Activated CD4-positive, alpha-beta T cell treated with anti-CD3 and anti-CD28 coated beads, Interleukin-2, amount 10 ng/mL, durations not matched to agents 7 days and 5 days (primary cell): Measurements from ENCODE around the gene PKD2L1. TPM values are rescaled to one million over a fixed set of nuclear protein-coding genes. Genes with fewer than 3 reads are reported as not detected.

Experiments used
- CTCF ChIA-PET: fragments of 350-600 bp; sonication (Branson Sonifier 250); formaldehyde crosslinking; loops from one replicate; lab custom pipeline; 2021; ENCODE audit warnings: antibody characterized with exemption; lab: Charles Lee
- POLR2A ChIA-PET: fragments of 350-600 bp; sonication (Branson Sonifier 250); formaldehyde crosslinking; loops from one replicate; lab custom pipeline; 2021; ENCODE audit warnings: antibody characterized with exemption; lab: Charles Lee
- DNase-seq: peaks from one replicate; pipeline ENCODE4 v3.0.0-alpha.2; 2020
- H3K27ac Mint-ChIP-seq: one replicate; pipeline ENCODE4 v1.8.0; 2021; ENCODE audit warnings: mild to moderate bottlenecking, moderate library complexity, mixed read lengths
- H3K27me3 Mint-ChIP-seq: one replicate; pipeline ENCODE4 v1.8.0; 2021; ENCODE audit warnings: mixed read lengths
- H3K36me3 Mint-ChIP-seq: one replicate; pipeline ENCODE4 v1.8.0; 2021; ENCODE audit warnings: low read depth, mixed read lengths
- H3K4me1 Mint-ChIP-seq: one replicate; pipeline ENCODE4 v1.8.0; 2021; ENCODE audit warnings: mixed read lengths
- H3K4me3 Mint-ChIP-seq: one replicate; pipeline ENCODE4 v1.8.0; 2021; ENCODE audit warnings: mild to moderate bottlenecking, moderate library complexity, mixed read lengths
- H3K9me3 Mint-ChIP-seq: one replicate; pipeline ENCODE4 v1.8.0; 2021; ENCODE audit warnings: mixed read lengths
- total RNA-seq, 2 experiments: library from RNA; stranded (reverse); gene quantifications; one replicate each; pipeline ENCODE4 v1.2.3, GENCODE V29; 2021

Gene PKD2L1
- total RNA-seq, 2 experiments from 2014 or later = not detected

DNA sequence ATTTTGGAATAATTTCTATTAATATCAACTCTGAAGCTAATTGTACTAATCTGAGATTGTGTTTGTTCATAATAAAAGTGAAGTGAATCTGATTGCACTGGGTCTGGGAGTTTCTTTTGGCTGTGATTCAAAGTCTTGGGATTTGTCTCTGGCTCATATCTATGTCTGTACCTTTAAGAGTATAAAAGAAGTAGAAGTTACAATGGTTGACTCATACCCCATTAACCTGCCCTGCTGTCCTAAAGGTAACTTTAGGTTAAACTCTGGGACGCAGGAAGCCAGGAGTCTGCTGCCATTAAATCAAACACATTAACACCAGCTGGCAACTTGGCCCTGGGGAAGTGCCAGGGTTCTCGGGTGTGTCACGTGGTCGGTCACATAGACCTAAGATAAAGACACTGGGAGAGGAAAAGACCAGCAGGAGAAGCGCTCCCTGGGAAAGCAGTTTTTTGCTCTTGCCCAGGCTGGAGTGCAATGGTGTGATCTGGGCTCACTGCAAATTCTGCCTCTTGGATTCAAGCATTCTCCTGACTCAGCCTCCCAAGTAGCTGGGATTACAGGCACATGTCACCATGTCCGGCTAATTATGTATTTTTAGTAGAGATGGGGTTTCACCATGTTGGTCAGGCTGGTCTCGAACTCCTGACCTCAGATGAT, 34.8 kb upstream of the PKD2L1 start:
- Mint-ChIP-seq H3K4me3 (no peak overlapping the region), H3K4me1 (peaks cover 51% of the 10 kb centered on the region), H3K9me3 (no peaks in the 10 kb centered on the region), H3K36me3 (peaks cover 46% of the 10 kb centered on the region), H3K27ac (no peak overlapping the region), H3K27me3 (no peaks in the 10 kb centered on the region)
- POLR2A ChIA-PET = interaction anchor here (0.7 to 0.8 kb wide), 2 partner anchors 14 to 88 kb away, joined by 3 to 4 read pairs; no protein-coding TSS in a partner anchor
- DNase-seq = no peak
- CTCF ChIA-PET = interaction anchor here (0.6 to 1.4 kb wide), 6 partner anchors 9 to 639 kb away, joined by 3 to 6 read pairs (median 3); no protein-coding TSS in a partner anchor

DNA sequence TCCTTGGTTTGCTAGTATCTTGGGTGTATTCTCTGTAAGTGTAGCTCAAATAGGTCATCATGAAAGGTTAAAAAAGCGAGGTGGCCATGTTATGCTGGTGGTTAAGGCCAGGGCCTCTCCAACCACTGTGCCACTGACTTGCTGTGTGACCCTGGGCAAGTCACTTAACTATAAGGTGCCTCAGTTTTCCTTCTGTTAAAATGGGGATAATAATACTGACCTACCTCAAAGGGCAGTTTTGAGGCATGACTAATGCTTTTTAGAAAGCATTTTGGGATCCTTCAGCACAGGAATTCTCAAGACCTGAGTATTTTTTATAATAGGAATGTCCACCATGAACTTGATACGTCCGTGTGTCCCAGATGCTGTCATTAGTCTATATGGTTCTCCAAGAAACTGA, 34.1 kb upstream of the PKD2L1 start:
- ChIA-PET POLR2A (interaction anchor here (0.7 kb wide), 1 partner anchor 89 kb away, joined by 3 read pairs; no protein-coding TSS in a partner anchor), CTCF (interaction anchor here (1.6 kb wide), 1 partner anchor 144 kb away, joined by 3 read pairs; no protein-coding TSS in a partner anchor)
- no peaks in the 10 kb centered on the region for H3K27me3 Mint-ChIP-seq
- no peak overlapping the region for H3K4me3 Mint-ChIP-seq
- peaks cover 52% of the 10 kb centered on the region for H3K4me1 Mint-ChIP-seq
- no peak for DNase-seq
- peaks cover 53% of the 10 kb centered on the region for H3K36me3 Mint-ChIP-seq
- H3K9me3 Mint-ChIP-seq = no peaks in the 10 kb centered on the region
- no peak overlapping the region for H3K27ac Mint-ChIP-seq

DNA sequence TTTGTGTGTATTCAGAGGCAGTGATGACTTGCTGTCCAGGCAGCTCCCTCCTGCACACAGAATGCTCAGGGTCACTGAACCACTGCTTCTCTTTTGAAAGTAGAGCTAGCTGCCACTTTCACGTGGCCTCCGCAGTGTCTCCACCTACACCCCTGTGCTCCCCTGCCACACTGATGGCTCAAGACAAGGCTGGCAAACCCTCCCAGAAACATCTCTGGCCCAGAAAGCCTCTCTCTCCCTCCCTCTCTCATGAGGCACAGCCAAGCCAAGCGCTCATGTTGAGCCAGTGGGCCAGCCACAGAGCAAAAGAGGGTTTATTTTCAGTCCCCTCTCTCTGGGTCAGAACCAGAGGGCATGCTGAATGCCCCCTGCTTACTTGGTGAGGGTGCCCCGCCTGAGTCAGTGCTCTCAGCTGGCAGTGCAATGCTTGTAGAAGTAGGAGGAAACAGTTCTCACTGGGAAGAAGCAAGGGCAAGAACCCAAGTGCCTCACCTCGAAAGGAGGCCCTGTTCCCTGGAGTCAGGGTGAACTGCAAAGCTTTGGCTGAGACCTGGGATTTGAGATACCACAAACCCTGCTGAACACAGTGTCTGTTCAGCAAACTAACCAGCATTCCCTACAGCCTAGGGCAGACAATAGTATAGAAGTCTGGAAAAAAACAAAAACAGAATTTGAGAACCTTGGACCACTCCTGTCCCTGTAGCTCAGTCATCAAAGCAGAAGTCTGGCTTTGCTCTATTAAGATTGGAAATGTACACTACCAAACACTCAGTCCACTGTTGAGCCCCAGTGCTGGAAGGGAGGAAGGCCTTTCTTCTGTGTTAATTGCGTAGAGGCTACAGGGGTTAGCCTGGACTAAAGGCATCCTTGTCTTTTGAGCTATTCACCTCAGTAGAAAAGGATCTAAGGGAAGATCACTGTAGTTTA, 32.8 kb upstream of the PKD2L1 start:
- ChIA-PET POLR2A (no interaction called here), CTCF (interaction anchor here (1.6 kb wide), 1 partner anchor 146 kb away, joined by 3 read pairs; no protein-coding TSS in a partner anchor)
- no peaks in the 10 kb centered on the region for H3K27me3 Mint-ChIP-seq
- H3K9me3 Mint-ChIP-seq = no peaks in the 10 kb centered on the region
- H3K4me3 Mint-ChIP-seq = no peak overlapping the region
- H3K36me3 Mint-ChIP-seq = peaks cover 59% of the 10 kb centered on the region
- H3K27ac Mint-ChIP-seq = no peak overlapping the region
- no peak for DNase-seq
- H3K4me1 Mint-ChIP-seq = peaks cover 52% of the 10 kb centered on the region

DNA sequence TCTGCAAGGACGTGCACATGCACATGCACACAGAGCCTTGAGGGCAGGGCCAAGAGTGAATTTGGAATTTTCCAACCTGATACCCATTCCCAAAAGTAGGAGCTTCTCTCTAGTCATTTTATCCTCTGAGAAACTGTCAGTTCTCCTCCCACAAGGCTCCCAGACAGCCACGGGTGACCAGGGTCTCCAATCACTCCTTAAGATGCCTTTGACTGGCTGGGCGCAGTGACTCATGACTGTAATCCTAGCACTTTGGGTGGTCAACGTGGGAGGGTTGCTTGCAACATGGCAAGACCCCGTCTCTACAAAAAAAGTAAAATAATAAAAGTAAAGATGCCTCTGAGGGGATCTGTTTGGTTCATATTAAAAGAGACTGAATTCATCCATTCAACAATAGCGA, 30.2 kb upstream of the PKD2L1 start:
- CTCF ChIA-PET = interaction anchor here (0.8 to 1.3 kb wide), 3 partner anchors 11 to 180 kb away, joined by 3 to 5 read pairs (median 4); no protein-coding TSS in a partner anchor
- Mint-ChIP-seq H3K4me1 (peaks cover 55% of the 10 kb centered on the region), H3K36me3 (peaks cover 74% of the 10 kb centered on the region), H3K4me3 (no peak overlapping the region), H3K9me3 (no peaks in the 10 kb centered on the region), H3K27ac (no peak overlapping the region), H3K27me3 (no peaks in the 10 kb centered on the region)
- DNase-seq = no peak
- POLR2A ChIA-PET = interaction anchor here (0.7 to 1.2 kb wide), 2 partner anchors 11 to 69 kb away, joined by 4 read pairs; no protein-coding TSS in a partner anchor

DNA sequence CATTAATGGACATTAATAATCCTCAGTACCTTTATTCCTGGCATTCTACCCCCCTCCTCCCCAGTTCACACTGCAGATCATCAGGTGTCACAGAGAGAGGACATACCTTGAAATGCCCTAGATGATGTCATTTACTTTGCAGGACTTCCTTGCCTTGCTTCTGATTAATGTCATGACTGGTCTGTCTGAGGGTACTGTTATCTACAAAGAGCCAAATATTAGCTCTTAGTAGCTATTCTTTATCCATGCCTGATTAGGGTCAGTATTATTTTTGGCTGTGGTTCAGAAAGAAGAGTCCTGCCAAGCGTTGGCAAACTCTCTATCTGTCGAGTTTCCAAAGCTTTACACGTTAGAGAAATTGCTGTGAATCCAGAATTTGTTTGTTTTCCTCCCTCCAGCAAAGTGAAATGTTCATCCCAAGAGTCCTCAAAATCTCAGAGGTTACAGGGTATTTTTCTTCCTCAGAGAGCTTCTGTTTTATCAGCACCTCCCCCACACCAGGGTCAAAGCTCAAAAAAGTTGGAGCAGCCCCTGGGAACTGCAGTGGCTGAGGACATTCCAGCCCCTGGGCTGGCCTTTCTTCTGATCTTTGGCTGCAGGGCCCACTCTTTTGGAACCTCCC, 29.6 kb upstream of the PKD2L1 start:
- Mint-ChIP-seq H3K4me1 (peaks cover 57% of the 10 kb centered on the region), H3K9me3 (no peaks in the 10 kb centered on the region), H3K27ac (peak overlapping the region; percentile 76), H3K4me3 (no peak overlapping the region), H3K27me3 (no peaks in the 10 kb centered on the region), H3K36me3 (peaks cover 77% of the 10 kb centered on the region)
- ChIA-PET CTCF (interaction anchor here (0.8 to 1.4 kb wide), 6 partner anchors 11 to 180 kb away, joined by 3 to 6 read pairs (median 4); partner anchors contain the start of gene SCD), POLR2A (interaction anchor here (0.7 to 1.2 kb wide), 2 partner anchors 11 to 70 kb away, joined by 4 read pairs; no protein-coding TSS in a partner anchor)
- no peak for DNase-seq

DNA sequence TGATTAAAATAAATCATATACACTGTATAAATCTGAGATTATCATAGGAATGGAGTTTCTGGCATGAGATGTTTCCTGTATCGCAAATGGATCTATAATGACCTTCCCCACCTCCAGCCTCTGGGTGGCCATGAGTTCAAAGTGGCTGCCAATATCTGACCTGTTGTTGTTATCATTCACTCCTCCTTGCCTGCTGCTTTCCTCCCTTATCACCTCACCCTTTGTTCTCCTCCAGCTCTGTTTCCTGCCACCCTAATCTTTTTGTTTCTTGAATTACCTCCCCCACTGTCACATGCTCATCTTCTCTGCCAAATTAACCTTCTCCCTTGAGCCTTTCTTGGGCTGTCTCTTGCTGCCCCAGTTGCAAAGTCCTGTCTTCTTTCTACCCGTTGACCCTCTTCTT, 29.0 kb upstream of the PKD2L1 start:
- DNase-seq = no peak
- no peak overlapping the region for H3K4me3 Mint-ChIP-seq
- no peaks in the 10 kb centered on the region for H3K9me3 Mint-ChIP-seq
- peaks cover 57% of the 10 kb centered on the region for H3K4me1 Mint-ChIP-seq
- H3K36me3 Mint-ChIP-seq = peaks cover 80% of the 10 kb centered on the region
- CTCF ChIA-PET = interaction anchor here (0.7 to 1.4 kb wide), 5 partner anchors 12 to 411 kb away, joined by 3 to 6 read pairs (median 3); partner anchors contain the start of gene SCD
- H3K27me3 Mint-ChIP-seq = no peaks in the 10 kb centered on the region
- H3K27ac Mint-ChIP-seq = no peak overlapping the region
- POLR2A ChIA-PET = interaction anchor here (1.2 kb wide), 1 partner anchor 12 kb away, joined by 4 read pairs; no protein-coding TSS in a partner anchor

DNA sequence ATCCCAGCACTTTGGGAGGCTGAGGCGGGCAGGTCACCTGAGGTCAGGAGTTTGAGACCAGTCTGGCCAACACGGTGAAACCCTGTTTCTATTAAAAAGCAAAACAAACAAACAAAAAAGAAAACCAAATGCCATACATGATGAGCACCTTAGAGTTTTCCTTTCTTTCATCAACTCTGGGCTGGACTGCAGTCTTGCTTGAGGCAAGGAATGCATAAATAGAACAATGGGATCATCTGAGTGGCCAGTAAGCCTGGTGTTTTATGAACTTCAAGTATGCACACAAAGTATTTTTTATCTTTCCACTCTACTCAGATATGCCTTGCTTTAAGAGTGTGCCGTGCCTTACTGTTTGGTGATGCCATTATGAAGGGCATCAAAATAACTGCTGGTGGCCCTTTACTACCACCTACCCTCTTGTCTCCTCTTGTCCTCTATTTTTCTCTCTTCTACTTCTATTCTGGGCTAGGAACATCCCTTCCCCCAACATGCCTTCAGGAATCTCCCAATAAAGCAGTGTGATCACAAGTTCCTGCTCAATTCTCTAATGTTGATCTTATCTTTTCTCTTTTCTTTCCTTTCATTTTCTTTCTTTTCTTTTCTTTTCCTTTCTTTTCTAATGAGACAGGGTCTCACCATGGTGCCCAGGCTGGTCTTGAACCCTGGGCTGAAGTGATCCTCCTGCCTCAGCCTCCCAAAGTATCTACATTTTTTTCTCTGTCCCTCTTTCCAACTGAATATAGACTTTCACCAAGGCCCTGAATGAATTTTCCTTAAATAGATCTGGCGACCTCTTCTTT, 27.2 kb upstream of the PKD2L1 start:
- POLR2A ChIA-PET = no interaction called here
- H3K4me1 Mint-ChIP-seq = peaks cover 64% of the 10 kb centered on the region

DNA sequence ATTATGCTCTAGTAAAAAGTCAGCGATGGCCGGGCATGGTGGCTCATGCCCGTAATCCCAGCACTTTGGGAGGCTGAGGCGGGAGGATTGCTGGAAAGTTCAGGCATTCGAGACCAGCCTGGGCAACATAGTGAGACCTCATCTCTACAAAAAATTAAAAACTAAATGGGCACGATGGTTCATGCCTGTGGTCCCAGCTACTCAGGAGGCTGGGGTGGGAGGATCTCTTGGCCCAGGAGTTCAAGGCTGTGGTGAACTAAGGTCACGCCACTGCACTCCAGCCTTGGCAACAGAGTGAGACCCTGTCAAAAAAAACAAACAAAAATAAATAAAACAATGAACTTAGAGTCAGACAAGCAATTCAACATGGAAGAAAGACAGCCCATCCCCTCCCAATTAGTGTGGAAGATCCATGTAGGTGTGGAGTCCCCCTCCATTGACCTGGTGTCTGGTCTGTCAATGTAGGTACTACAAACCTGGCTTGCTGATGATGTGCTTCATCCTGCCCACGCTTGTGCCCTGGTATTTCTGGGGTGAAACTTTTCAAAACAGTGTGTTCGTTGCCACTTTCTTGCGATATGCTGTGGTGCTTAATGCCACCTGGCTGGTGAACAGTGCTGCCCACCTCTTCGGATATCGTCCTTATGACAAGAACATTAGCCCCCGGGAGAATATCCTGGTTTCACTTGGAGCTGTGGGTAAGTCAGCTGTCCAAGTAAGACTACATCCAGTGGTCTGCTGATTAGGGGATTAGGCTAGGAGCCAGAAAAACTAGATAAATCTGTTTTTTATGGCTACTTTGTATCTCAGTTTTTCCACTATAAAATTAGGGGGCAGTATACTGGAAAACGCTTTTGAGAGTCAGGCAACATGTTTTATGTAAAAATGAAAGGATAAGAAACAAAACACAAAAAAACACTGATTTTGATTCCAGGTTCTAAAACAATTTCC, 26.3 kb upstream of the PKD2L1 start:
- Mint-ChIP-seq H3K4me1 (peaks cover 67% of the 10 kb centered on the region), H3K9me3 (no peaks in the 10 kb centered on the region), H3K4me3 (no peak overlapping the region), H3K27me3 (no peaks in the 10 kb centered on the region), H3K27ac (no peak overlapping the region), H3K36me3 (peaks cover 86% of the 10 kb centered on the region)
- CTCF ChIA-PET = no interaction called here
- POLR2A ChIA-PET = no interaction called here
- no peak for DNase-seq

More for the DNA sequence above, 27.2 kb upstream of the PKD2L1 start:
- no peaks in the 10 kb centered on the region for H3K9me3 Mint-ChIP-seq
- H3K36me3 Mint-ChIP-seq = peaks cover 86% of the 10 kb centered on the region
- peak overlapping the region; percentile 1 for H3K27ac Mint-ChIP-seq
- H3K4me3 Mint-ChIP-seq = no peak overlapping the region
- CTCF ChIA-PET = interaction anchor here (0.6 kb wide), 1 partner anchor 146 kb away, joined by 3 read pairs; no protein-coding TSS in a partner anchor
- DNase-seq = no peak
- H3K27me3 Mint-ChIP-seq = no peaks in the 10 kb centered on the region

DNA sequence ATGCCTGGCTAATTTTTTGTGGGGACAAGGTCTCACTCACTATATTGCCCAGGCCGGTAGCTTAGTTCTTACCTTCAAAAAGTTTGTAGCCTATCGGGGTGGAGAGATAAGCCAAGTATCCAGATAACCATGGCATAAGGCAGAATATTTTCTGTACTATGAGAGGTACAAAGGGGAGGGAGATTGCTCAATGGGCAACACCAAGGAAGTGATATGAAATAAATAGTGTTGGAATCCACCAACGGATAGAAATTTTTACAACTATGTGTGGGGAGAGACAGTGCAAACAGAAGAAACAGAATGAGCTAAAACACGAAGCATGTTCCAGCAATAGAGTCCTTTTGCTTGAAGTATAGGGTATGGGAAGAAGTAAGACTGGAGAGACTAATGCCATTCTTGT, 25.1 kb upstream of the PKD2L1 start:
- POLR2A ChIA-PET = no interaction called here
- Mint-ChIP-seq H3K27ac (no peak overlapping the region), H3K9me3 (no peaks in the 10 kb centered on the region), H3K27me3 (no peaks in the 10 kb centered on the region), H3K4me3 (no peak overlapping the region), H3K36me3 (peaks cover 86% of the 10 kb centered on the region), H3K4me1 (peaks cover 77% of the 10 kb centered on the region)
- DNase-seq = no peak
- CTCF ChIA-PET = no interaction called here

DNA sequence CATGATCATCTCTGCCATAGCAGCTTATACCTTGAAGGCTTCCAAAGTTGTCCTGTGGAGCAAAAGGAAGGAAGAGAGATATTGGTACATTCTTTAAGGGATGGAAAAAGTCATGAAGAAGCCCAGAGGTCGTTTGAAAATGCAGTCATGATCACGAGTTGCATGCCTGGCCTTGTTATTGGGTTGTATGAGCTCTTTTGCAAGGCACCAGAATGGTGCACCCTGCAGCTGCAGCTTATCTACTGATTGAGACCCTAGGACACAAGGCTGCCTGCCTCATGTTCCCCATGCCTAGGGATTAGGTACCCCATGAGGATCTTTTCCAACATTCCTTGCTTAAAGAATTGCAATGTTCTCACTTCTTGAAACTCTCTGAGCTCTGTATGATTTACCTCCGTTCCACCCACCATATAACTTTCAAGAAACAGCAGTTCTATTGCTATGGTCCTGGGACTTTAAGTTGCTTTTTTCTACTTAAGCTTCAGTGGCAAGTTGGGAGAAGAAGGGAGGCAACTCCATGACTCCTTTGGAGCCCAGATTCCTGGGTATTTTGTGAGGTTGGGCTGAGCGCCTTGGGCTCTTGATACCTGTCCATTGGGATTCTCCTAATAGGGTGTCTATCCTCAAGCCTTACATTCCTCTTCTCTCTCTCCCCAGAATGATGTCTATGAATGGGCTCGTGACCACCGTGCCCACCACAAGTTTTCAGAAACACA, 23.9 kb upstream of the PKD2L1 start:
- Mint-ChIP-seq H3K9me3 (no peaks in the 10 kb centered on the region), H3K4me1 (peaks cover 78% of the 10 kb centered on the region), H3K4me3 (no peak overlapping the region), H3K36me3 (peaks cover 85% of the 10 kb centered on the region), H3K27ac (no peak overlapping the region), H3K27me3 (no peaks in the 10 kb centered on the region)
- POLR2A ChIA-PET = interaction anchor here (0.6 kb wide), 1 partner anchor 19 kb away, joined by 3 read pairs; no protein-coding TSS in a partner anchor
- DNase-seq = no peak
- CTCF ChIA-PET = interaction anchor here (0.8 to 1.4 kb wide), 3 partner anchors 9 to 128 kb away, joined by 3 to 7 read pairs (median 3); no protein-coding TSS in a partner anchor
